Measurements from ENCODE around the gene GPR15. TPM values are rescaled to one million over a fixed set of nuclear protein-coding genes. Genes with fewer than 3 reads are reported as not detected.

GPR15 gene
- total and polyA plus RNA-seq, 10 of the 15 experiments (the other 5 are each of a cell fraction or from before 2014, with no cell fraction given), result 70.7 to 150 (median 115) TPM

DNA sequence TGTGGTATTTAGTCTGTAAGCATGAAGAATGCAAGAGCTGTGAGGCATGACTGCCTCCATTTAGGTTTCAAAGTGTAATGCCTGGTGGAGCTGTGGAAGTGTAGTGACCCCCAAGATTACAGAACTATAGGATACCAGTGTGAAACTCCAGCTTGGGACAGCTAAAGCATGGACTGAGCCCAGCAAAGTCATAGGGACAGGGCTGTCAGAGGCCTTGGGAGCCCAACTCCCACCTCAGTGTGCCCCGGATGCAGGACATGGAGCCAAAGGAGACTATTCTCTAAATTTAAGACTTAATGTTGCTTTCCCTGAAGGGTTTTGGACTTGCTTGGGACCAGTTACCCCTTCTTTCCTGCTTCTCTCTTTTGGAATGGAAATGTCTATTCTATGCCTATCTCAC is 10.8 kb downstream of the GPR15 start:
- Histone ChIP-seq H3K4me1 (ENCODE audit: control insufficient read depth, insufficient read depth, low read length) (peaks cover 32% of the 10 kb centered on the region; the same call in 1 of the 2 replicates), H4K20me1 (ENCODE audit: control insufficient read depth, insufficient read depth) (no peaks in the 10 kb centered on the region), H3K4me3 (no peak overlapping the region; the same call in 1 of the 2 replicates), H3K79me2 (ENCODE audit: control insufficient read depth, insufficient read depth, low read length) (peaks cover 92% of the 10 kb centered on the region), H2AFZ (ENCODE audit: control insufficient read depth, low read depth, low read length) (no peak overlapping the region), H3K27ac (ENCODE audit: control insufficient read depth, insufficient read depth) (peak overlapping the region; percentile 65), H3K27me3 (replicated peaks in 1 of 2; ENCODE audit: control insufficient read depth in 2 of 2, insufficient read depth in 2 of 2, low read length in 1 of 2) (no peaks in the 10 kb centered on the region), H3K9ac (ENCODE audit: control insufficient read depth, insufficient read depth, low read length) (0 out of 2 replicates have a peak overlapping the region, but pooled peaks have one; percentile 13), H3K9me3 (replicated peaks; ENCODE audit: control insufficient read depth, insufficient read depth, low read length) (no peaks in the 10 kb centered on the region), H3K4me2 (ENCODE audit: control insufficient read depth, insufficient read depth) (peak overlapping the region; percentile 0; the same call in 1 of the 2 replicates), H3K36me3 (ENCODE audit: control insufficient read depth in 2 of 2, insufficient read depth in 2 of 2, low read length in 1 of 2) (no peaks in the 10 kb centered on the region; a peak in 1 of 4 replicates)
- WGBS (ENCODE audit: insufficient coverage, insufficient replicate concordance, low lambda C conversion rate, missing lambda C conversion rate), result 95% methylated on average over 1 of the region's 1 CpG
- SMC1A ChIA-PET (ENCODE audit: uncharacterized antibody, unreplicated experiment), result interaction anchor here (1.3 to 13.1 kb wide), 3 partner anchors 14 to 29 kb away, joined by 3 to 603 read pairs (median 5); partner anchors contain the start of gene CLDND1
- no peak for DNase-seq (ENCODE audit: low read depth, low spot score)
- POLR2A ChIA-PET, result interaction anchor here (11.8 kb wide), 1 partner anchor 14 kb away, joined by 350 read pairs; no protein-coding TSS in a partner anchor
- BruUV-seq (replicated peaks), result TSS peak; percentile 9
- no peak for ATAC-seq
- intact Hi-C loops (cut with micrococcal nuclease; ENCODE audit: unreplicated experiment), result no loop called here
- RAD21 ChIA-PET (ENCODE audit: unreplicated experiment), result interaction anchor here (1.1 to 13.1 kb wide), 4 partner anchors 10 to 30 kb away, joined by 3 to 511 read pairs (median 7); partner anchors contain the start of gene GPR15
- CTCF ChIA-PET, result no interaction called here
- in situ Hi-C loops (cut with MboI), result no loop called here
- TF ChIP-seq POLR2AphosphoS2 (IDR thresholded peaks at IDR 0.05; ENCODE audit: low read depth, low read length) (peak; percentile 2; the same call in 1 of the 2 replicates), PBX3 (IDR thresholded peaks at IDR 0.05; ENCODE audit: insufficient replicate concordance, low read depth, low read length) (no peak), RCOR1 (conservative IDR thresholded peaks at IDR 0.05; ENCODE audit: low read depth, low read length) (no peak), ATF2 (IDR thresholded peaks at IDR 0.05; ENCODE audit: low read length) (no peak), YY1 (IDR thresholded peaks at IDR 0.05; ENCODE audit: low read depth, low read length) (0 out of 2 replicates have a peak, but pooled peaks have one; percentile 23), NBN (IDR thresholded peaks at IDR 0.05) (no peak), RELA (IDR thresholded peaks at IDR 0.05; ENCODE audit: borderline replicate concordance, partially characterized antibody) (no peak), IKZF2 (IDR thresholded peaks at IDR 0.05) (no peak), SIN3A (IDR thresholded peaks at IDR 0.05; ENCODE audit: low read depth, low read length) (no peak)
- TF ChIP-seq, protein P1, sequence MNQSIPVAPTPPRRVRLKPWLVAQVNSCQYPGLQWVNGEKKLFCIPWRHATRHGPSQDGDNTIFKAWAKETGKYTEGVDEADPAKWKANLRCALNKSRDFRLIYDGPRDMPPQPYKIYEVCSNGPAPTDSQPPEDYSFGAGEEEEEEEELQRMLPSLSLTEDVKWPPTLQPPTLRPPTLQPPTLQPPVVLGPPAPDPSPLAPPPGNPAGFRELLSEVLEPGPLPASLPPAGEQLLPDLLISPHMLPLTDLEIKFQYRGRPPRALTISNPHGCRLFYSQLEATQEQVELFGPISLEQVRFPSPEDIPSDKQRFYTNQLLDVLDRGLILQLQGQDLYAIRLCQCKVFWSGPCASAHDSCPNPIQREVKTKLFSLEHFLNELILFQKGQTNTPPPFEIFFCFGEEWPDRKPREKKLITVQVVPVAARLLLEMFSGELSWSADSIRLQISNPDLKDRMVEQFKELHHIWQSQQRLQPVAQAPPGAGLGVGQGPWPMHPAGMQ (IDR thresholded peaks at IDR 0.05; ENCODE audit: borderline replicate concordance), result no peak
- TF ChIP-seq, protein P2, sequence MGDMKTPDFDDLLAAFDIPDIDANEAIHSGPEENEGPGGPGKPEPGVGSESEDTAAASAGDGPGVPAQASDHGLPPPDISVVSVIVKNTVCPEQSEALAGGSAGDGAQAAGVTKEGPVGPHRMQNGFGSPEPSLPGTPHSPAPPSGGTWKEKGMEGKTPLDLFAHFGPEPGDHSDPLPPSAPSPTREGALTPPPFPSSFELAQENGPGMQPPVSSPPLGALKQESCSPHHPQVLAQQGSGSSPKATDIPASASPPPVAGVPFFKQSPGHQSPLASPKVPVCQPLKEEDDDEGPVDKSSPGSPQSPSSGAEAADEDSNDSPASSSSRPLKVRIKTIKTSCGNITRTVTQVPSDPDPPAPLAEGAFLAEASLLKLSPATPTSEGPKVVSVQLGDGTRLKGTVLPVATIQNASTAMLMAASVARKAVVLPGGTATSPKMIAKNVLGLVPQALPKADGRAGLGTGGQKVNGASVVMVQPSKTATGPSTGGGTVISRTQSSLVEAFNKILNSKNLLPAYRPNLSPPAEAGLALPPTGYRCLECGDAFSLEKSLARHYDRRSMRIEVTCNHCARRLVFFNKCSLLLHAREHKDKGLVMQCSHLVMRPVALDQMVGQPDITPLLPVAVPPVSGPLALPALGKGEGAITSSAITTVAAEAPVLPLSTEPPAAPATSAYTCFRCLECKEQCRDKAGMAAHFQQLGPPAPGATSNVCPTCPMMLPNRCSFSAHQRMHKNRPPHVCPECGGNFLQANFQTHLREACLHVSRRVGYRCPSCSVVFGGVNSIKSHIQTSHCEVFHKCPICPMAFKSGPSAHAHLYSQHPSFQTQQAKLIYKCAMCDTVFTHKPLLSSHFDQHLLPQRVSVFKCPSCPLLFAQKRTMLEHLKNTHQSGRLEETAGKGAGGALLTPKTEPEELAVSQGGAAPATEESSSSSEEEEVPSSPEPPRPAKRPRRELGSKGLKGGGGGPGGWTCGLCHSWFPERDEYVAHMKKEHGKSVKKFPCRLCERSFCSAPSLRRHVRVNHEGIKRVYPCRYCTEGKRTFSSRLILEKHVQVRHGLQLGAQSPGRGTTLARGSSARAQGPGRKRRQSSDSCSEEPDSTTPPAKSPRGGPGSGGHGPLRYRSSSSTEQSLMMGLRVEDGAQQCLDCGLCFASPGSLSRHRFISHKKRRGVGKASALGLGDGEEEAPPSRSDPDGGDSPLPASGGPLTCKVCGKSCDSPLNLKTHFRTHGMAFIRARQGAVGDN (IDR thresholded peaks at IDR 0.05), result peak; percentile 38; the same call in 1 of the 2 replicates
- FAIRE-seq, result no peak

All from GM12878 (cell line).